ENCODE data around the gene CPD.
"Not testable (repeated sequence)": the region's sequence is repeated elsewhere in the genome, so short reads cannot be mapped to it uniquely, and the experiment has no call there.

Gene CPD

DNA sequence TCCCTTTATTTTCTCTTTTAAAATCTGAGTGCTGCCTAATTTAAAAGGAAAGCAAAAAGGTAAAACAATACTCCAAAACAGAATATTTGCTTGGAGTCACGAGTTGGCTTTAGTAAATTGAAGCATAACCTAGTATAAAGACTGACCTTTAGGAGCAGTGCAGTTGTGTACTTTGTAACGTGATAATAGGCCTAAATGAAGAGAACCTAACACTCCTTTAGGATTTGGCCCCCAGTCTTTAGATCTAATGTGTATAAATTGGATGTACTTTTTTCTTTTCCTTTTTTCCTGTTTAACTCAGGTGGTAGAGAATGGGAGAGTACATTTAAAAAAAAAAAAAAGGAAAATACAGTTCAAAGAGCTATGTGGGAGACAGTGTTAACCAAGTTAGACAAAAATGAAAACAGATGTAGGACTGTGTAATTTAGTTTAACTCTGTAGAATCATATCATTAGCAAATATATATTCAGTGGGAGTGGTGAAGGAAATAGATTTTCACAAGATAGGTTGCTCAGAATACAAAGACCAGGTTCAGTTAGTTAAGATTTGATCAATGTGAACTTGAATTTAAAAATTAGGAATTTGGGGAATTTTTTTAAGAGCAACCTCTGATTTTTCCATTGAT, 16.8 kb downstream of the CPD start:
- DNase-seq (ENCODE audit: low read depth), result no peak
- no peak overlapping the region for H3K4me3 ChIP-seq (ENCODE audit: control insufficient read depth, low read depth, low read length)
- TF ChIP-seq, protein P1, sequence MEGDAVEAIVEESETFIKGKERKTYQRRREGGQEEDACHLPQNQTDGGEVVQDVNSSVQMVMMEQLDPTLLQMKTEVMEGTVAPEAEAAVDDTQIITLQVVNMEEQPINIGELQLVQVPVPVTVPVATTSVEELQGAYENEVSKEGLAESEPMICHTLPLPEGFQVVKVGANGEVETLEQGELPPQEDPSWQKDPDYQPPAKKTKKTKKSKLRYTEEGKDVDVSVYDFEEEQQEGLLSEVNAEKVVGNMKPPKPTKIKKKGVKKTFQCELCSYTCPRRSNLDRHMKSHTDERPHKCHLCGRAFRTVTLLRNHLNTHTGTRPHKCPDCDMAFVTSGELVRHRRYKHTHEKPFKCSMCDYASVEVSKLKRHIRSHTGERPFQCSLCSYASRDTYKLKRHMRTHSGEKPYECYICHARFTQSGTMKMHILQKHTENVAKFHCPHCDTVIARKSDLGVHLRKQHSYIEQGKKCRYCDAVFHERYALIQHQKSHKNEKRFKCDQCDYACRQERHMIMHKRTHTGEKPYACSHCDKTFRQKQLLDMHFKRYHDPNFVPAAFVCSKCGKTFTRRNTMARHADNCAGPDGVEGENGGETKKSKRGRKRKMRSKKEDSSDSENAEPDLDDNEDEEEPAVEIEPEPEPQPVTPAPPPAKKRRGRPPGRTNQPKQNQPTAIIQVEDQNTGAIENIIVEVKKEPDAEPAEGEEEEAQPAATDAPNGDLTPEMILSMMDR (conservative IDR thresholded peaks at IDR 0.05; ENCODE audit: control insufficient read depth, insufficient read depth, low read depth, low read length), result no peak

DNA sequence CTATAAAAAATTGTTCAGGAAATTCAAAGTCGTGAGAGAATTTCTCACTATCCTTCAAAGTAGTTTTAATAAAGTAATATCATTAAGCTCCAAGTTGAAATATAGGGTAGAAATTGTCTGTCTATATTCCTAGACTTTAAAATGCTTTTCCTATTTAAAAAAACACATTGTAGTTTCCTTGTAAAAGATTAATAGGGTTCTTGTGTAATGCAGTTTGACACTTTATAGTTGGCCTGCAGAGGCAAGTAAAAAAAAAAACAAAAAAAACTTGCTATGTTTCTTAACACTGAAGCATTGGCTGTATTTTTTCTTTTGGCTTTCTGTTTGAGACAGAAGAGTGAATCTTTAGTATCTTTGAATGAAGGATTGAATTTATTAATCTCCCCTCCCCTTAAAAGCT, 17.4 kb downstream of the CPD start:
- DNase-seq (ENCODE audit: low read depth), result no peak
- TF ChIP-seq, protein P1 (conservative IDR thresholded peaks at IDR 0.05; ENCODE audit: control insufficient read depth, insufficient read depth, low read depth, low read length), result no peak

DNA sequence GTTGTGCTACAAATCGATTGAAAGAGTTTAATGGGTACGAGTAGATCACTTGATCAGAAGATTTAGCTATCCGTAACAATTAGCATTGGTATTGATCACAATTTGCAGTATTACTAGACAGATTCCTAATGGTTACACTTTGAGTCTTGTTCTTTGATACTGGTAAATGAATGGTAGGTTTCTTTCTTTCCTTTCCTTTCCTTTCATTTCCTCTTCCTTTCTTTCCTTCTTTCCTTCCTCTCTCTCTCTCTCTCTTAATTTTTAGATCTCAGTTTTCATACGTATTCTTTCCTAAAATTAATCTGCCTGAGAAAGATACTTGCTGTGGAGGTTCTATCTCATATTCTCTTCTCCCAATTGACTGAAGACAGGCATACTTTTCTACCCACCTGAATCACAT, 17.9 kb downstream of the CPD start:
- TF ChIP-seq, protein P1 (conservative IDR thresholded peaks at IDR 0.05; ENCODE audit: control insufficient read depth, insufficient read depth, low read depth, low read length), result no peak
- no peak overlapping the region for H3K4me3 ChIP-seq (ENCODE audit: control insufficient read depth, low read depth, low read length)
- no peak for DNase-seq (ENCODE audit: low read depth)

More for the DNA sequence above, 17.4 kb downstream of the CPD start:
- no peak overlapping the region for H3K4me3 ChIP-seq (ENCODE audit: control insufficient read depth, low read depth, low read length)

DNA sequence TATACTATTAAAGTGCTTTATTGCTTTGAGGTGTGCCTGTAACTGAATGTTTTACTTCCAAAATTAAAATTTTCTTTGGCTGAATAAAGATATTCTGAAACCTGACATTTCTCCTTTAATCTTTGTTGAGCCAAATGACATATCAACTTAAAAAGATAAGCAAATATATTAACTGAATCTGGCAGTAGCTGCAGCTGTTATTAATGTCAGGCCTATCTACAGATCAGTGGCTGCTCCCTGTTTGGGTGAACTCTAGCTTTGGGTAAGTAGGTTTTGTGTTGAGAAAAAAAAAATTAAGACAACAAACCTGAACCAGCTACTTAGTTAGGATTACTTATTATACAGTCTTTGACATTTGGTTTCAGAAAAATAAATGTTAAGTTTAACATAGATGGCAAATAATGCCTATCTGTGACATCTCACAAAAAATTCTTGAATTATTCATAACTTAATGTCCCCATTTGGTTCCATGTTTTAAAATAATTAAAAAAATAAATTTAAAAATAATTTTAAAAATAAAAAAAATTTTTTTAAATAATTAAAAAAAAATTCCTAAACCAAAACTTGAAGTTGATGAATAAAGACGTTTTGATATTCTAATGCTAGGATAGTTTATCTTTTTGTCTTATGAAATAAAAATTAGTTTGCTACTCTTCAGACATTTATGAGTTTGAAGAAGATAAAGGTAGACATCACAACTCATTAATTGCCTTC, 19.8 kb downstream of the CPD start:
- H3K4me3 ChIP-seq (ENCODE audit: control insufficient read depth, low read depth, low read length), result no peak overlapping the region
- TF ChIP-seq, protein P1 (conservative IDR thresholded peaks at IDR 0.05; ENCODE audit: control insufficient read depth, insufficient read depth, low read depth, low read length), result no peak
- no peak for DNase-seq (ENCODE audit: low read depth)

DNA sequence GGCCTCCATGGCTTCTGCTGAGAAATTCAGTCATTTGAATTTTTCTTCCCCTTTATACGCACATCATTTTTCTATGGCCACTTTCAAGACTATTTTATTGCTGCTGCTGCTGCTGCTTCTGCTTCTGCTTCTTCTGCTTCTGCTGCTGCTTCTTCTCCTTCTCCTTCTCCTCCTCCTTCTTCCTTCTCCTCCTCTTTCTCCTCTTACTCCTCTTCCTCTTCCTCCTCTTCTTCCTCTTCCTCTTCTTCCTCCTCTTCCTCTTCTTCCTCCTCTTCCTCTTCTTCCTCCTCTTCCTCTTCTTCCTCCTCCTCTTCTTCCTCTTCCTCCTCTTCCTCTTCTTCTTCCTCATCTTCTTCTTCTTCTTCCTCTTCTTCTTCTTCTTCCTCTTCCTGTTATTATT, 22.4 kb downstream of the CPD start:
- no peak overlapping the region for H3K4me3 ChIP-seq (ENCODE audit: control insufficient read depth, low read depth, low read length)
- TF ChIP-seq, protein P1 (conservative IDR thresholded peaks at IDR 0.05; ENCODE audit: control insufficient read depth, insufficient read depth, low read depth, low read length), result no peak
- no peak for DNase-seq (ENCODE audit: low read depth)

DNA sequence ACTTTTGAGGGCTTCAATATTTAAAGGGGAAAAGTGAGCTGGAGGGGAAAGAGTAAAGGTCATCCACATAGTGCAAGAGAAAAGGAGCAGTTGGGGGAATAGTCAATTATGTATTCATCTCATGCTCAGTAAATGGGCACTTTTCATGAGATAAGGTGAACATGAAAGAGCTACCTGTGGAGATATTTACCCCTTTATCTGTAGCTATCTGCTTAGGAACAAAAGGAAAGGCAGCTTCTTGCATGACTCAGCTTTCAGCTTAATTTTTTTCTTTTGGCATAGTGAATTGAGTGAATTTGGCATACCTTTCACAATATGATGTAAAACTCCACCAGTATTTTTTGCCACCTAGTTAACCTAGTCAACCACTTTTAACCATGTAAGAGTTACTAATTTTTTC, 26.4 kb downstream of the CPD start:
- H3K4me3 ChIP-seq (ENCODE audit: control insufficient read depth, low read depth, low read length), result no peak overlapping the region
- no peak for DNase-seq (ENCODE audit: low read depth)
- TF ChIP-seq, protein P1 (conservative IDR thresholded peaks at IDR 0.05; ENCODE audit: control insufficient read depth, insufficient read depth, low read depth, low read length), result no peak

DNA sequence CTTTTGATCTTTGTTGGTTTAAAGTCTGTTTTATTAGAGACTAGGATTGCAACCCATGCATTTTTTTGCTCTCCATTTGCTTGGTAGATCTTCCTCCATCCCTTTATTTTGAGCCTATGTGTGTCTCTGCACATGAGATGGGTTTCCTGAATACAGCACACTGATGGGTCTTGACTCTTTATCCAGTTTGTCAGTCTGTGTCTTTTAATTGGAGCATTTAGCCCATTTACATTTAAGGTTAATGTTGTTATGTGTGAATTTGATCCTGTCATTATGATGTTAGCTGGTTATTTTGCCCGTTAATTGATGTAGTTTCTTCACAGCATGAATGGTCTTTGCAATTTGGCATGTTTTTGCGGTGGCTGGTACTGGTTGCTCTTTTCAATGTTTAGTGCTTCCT, 31.9 kb downstream of the CPD start:
- not testable (repeated sequence) for H3K4me3 ChIP-seq (ENCODE audit: control insufficient read depth, low read depth, low read length); DNase-seq (ENCODE audit: low read depth)

DNA sequence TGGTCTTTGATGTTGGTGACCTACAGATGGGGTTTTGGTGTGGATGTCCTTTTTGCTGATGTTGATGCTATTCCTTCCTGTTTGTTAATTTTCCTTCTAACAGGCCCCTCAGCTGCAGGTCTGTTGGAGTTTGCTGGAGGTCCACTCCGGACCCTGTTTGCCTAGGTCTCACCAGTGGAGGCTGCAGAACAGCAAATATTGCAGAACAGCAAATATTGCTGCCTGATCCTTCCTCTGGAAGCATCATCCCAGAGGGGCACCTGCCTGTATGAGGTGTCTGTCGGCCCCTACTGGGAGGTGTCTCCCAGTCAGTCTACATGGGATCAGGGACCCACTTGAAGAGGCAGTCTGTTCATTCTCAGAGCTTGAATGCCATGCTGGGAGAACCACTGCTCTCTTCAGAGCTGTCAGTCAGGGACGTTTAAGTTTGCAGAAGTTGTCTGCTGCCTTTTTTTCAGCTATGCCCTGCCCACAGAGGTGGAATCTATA, 33.3 kb downstream of the CPD start:
- not testable (repeated sequence) for DNase-seq (ENCODE audit: low read depth); H3K4me3 ChIP-seq (ENCODE audit: control insufficient read depth, low read depth, low read length)

All from fibroblast of mammary gland (primary cell).